Astrocyte (in vitro differentiated cells and primary cell): Measurements from ENCODE around the gene PHF19. TPM values are rescaled to one million over a fixed set of nuclear protein-coding genes. Genes with fewer than 3 reads are reported as not detected.

Experiments used
- DNase-seq: peaks from one replicate; pipeline ENCODE4 v3.0.0-alpha.2; 2010; ENCODE audit warnings: low read depth
- FAIRE-seq: peaks from 2 replicates; lab custom pipeline; 2011; peaks lifted over from hg19 to GRCh38; lab: Jason Lieb, UNC
- H2AFZ ChIP-seq: 2 replicates; pipeline ENCODE4 v1.6.0; 2012; ENCODE audit warnings: low read depth, low read length, inconsistent platforms
- H3K27ac ChIP-seq: 2 replicates; pipeline ENCODE4 v1.5.1; 2011; ENCODE audit warnings: low read depth, low read length, inconsistent platforms
- H3K27me3 ChIP-seq: 2 replicates; pipeline ENCODE4 v1.6.0; 2011; ENCODE audit warnings: low read length, inconsistent platforms; ENCODE audit not compliant: insufficient read depth
- H3K36me3 ChIP-seq: 2 replicates; pipeline ENCODE4 v1.5.1; 2011; ENCODE audit warnings: low read length, inconsistent platforms; ENCODE audit not compliant: insufficient read depth
- H3K4me1 ChIP-seq: 2 replicates; pipeline ENCODE4 v1.5.1; 2011; ENCODE audit warnings: low read length, inconsistent platforms; ENCODE audit not compliant: insufficient read depth
- H3K4me2 ChIP-seq: 2 replicates; pipeline ENCODE4 v1.6.0; 2012; ENCODE audit warnings: low read length, inconsistent platforms
- H3K4me3 ChIP-seq: 2 replicates; pipeline ENCODE4 v1.5.1; 2011; ENCODE audit warnings: low read depth, mild to moderate bottlenecking, low read length, inconsistent platforms; ENCODE audit not compliant: insufficient read depth
- H3K79me2 ChIP-seq: 2 replicates; pipeline ENCODE4 v1.6.0; 2012; ENCODE audit warnings: mild to moderate bottlenecking, low read length, inconsistent platforms; ENCODE audit not compliant: insufficient read depth
- H3K9ac ChIP-seq: 2 replicates; pipeline ENCODE4 v1.6.0; 2012; ENCODE audit warnings: mild to moderate bottlenecking, low read length, inconsistent platforms
- H3K9me3 ChIP-seq: 2 replicates; pipeline ENCODE4 v1.5.1; 2012; ENCODE audit warnings: low read depth, mild to moderate bottlenecking, low read length, inconsistent platforms; ENCODE audit not compliant: insufficient read depth
- H4K20me1 ChIP-seq: 2 replicates; pipeline ENCODE4 v1.6.0; 2012; ENCODE audit warnings: low read length, inconsistent platforms; ENCODE audit not compliant: insufficient read depth
- H3K27ac Mint-ChIP-seq: one replicate; pipeline ENCODE4 v1.8.0; 2021; ENCODE audit warnings: mild to moderate bottlenecking, mixed read lengths; ENCODE audit not compliant: unreplicated experiment
- H3K27me3 Mint-ChIP-seq: one replicate; pipeline ENCODE4 v1.8.0; 2021; ENCODE audit warnings: low read depth, mixed read lengths; ENCODE audit not compliant: unreplicated experiment
- H3K36me3 Mint-ChIP-seq: one replicate; pipeline ENCODE4 v1.8.0; 2021; ENCODE audit warnings: low read depth, mixed read lengths; ENCODE audit not compliant: unreplicated experiment
- H3K4me1 Mint-ChIP-seq: one replicate; pipeline ENCODE4 v1.8.0; 2021; ENCODE audit warnings: low read depth, mixed read lengths; ENCODE audit not compliant: unreplicated experiment
- H3K4me3 Mint-ChIP-seq: one replicate; pipeline ENCODE4 v1.8.0; 2021; ENCODE audit warnings: mild to moderate bottlenecking, moderate library complexity, mixed read lengths; ENCODE audit not compliant: unreplicated experiment
- H3K9me3 Mint-ChIP-seq: one replicate; pipeline ENCODE4 v1.8.0; 2021; ENCODE audit warnings: mild to moderate bottlenecking, mixed read lengths; ENCODE audit not compliant: unreplicated experiment
- CTCF ChIP-seq: IDR thresholded peaks from 2 replicates; pipeline ENCODE4 v1.5.1; 2011; ENCODE audit warnings: low read depth, mild to moderate bottlenecking, inconsistent platforms, low read length, moderate library complexity; ENCODE audit not compliant: insufficient read depth
- EZH2 ChIP-seq: IDR thresholded peaks from 2 replicates; pipeline ENCODE4 v1.6.1; 2012; ENCODE audit warnings: mild to moderate bottlenecking, low read length, inconsistent platforms; ENCODE audit not compliant: insufficient read depth
- total RNA-seq: library from RNA; stranded (reverse); gene quantifications from 2 replicates; pipeline ENCODE4 v1.2.1, GENCODE V29; 2021

PHF19 gene
- total RNA-seq, 1 donor from 2014 or later = 19.5 TPM

- H4K20me1 ChIP-seq = no peaks in the 10 kb centered on the region
- Mint-ChIP-seq H3K27me3 (no peaks in the 10 kb centered on the region), H3K4me3 (no peak overlapping the region), H3K4me1 (peaks cover 2% of the 10 kb centered on the region), H3K36me3 (peaks cover 9% of the 10 kb centered on the region), H3K9me3 (no peaks in the 10 kb centered on the region), H3K27ac (no peak overlapping the region)
- peaks cover 17% of the 10 kb centered on the region for H3K36me3 ChIP-seq
- no peak for TF ChIP-seq CTCF
- TF ChIP-seq EZH2 = no peak
- DNase-seq (no peak), FAIRE-seq (no peak)
- no peak overlapping the region for H3K4me2 ChIP-seq
- H3K79me2 ChIP-seq = no peaks in the 10 kb centered on the region
- H3K9me3 ChIP-seq = no peaks in the 10 kb centered on the region
- H2AFZ ChIP-seq = no peak overlapping the region
- no peak overlapping the region for H3K9ac ChIP-seq
- H3K27me3 ChIP-seq = no peaks in the 10 kb centered on the region
- no peak overlapping the region for H3K27ac ChIP-seq
- H3K4me1 ChIP-seq = no peaks in the 10 kb centered on the region
- no peak overlapping the region for H3K4me3 ChIP-seq
These were observed 13.2 kb downstream of the PHF19 start for GRCh38 chr9:120863833-120864232.

GRCh38 chr9:120862452-120862851, 14.5 kb downstream of the PHF19 start:
- no peaks in the 10 kb centered on the region for H3K27me3 ChIP-seq
- TF ChIP-seq CTCF (no peak), EZH2 (no peak)
- H3K4me3 Mint-ChIP-seq = no peak overlapping the region
- H3K4me3 ChIP-seq = no peak overlapping the region
- no peak for FAIRE-seq
- no peak overlapping the region for H3K4me2 ChIP-seq
- peaks cover 19% of the 10 kb centered on the region for H3K36me3 ChIP-seq
- no peak overlapping the region for H3K9ac ChIP-seq
- no peaks in the 10 kb centered on the region for H3K9me3 ChIP-seq
- no peaks in the 10 kb centered on the region for H3K79me2 ChIP-seq
- H3K27ac Mint-ChIP-seq = no peak overlapping the region
- no peaks in the 10 kb centered on the region for H3K27me3 Mint-ChIP-seq
- no peaks in the 10 kb centered on the region for H3K4me1 ChIP-seq
- peaks cover 10% of the 10 kb centered on the region for H3K36me3 Mint-ChIP-seq
- no peaks in the 10 kb centered on the region for H4K20me1 ChIP-seq
- H3K27ac ChIP-seq = no peak overlapping the region
- peaks cover 5% of the 10 kb centered on the region for H3K4me1 Mint-ChIP-seq
- no peak for DNase-seq
- H2AFZ ChIP-seq = no peak overlapping the region
- H3K9me3 Mint-ChIP-seq = no peaks in the 10 kb centered on the region

- Histone ChIP-seq H3K9me3 (no peaks in the 10 kb centered on the region), H3K79me2 (no peaks in the 10 kb centered on the region), H3K27me3 (no peaks in the 10 kb centered on the region), H3K4me1 (no peaks in the 10 kb centered on the region), H3K27ac (no peak overlapping the region), H3K36me3 (peaks cover 19% of the 10 kb centered on the region), H3K4me3 (no peak overlapping the region), H3K9ac (no peak overlapping the region), H3K4me2 (no peak overlapping the region), H4K20me1 (no peaks in the 10 kb centered on the region), H2AFZ (no peak overlapping the region)
- H3K4me1 Mint-ChIP-seq = peaks cover 5% of the 10 kb centered on the region
- H3K9me3 Mint-ChIP-seq = no peaks in the 10 kb centered on the region
- no peak for DNase-seq
- H3K36me3 Mint-ChIP-seq = peaks cover 10% of the 10 kb centered on the region
- FAIRE-seq = no peak
- TF ChIP-seq CTCF (no peak), EZH2 (no peak)
- H3K27me3 Mint-ChIP-seq = no peaks in the 10 kb centered on the region
- H3K27ac Mint-ChIP-seq = no peak overlapping the region
- no peak overlapping the region for H3K4me3 Mint-ChIP-seq
These were observed 15.1 kb downstream of the PHF19 start for GRCh38 chr9:120861935-120862334.
